Measurements from ENCODE around the gene GRID2IP. TPM values are rescaled to one million over a fixed set of nuclear protein-coding genes. Genes with fewer than 3 reads are reported as not detected.

Gene GRID2IP
- total and polyA plus RNA-seq, 2 donors from 2014 or later: 0.11 to 0.76 TPM

- no peak for TF ChIP-seq CTCF (IDR thresholded peaks at IDR 0.05; ENCODE audit: borderline replicate concordance, extremely low read depth, insufficient read depth)
- Histone ChIP-seq H3K27ac (ENCODE audit: low read depth in 2 of 2, low read length in 2 of 2) (no peak overlapping the region), H3K27me3 (ENCODE audit: control insufficient read depth, insufficient read depth, low read length) (no peaks in the 10 kb centered on the region), H3K4me3 (ENCODE audit: low read length in 3 of 3) (no peak overlapping the region), H3K9ac (ENCODE audit: low read length in 3 of 3) (no peak overlapping the region), H3K4me1 (ENCODE audit: control insufficient read depth in 2 of 3, insufficient read depth in 2 of 3, low read depth in 1 of 3, low read length in 3 of 3) (no peaks in the 10 kb centered on the region), H3K9me3 (ENCODE audit: control insufficient read depth in 2 of 3, insufficient read depth in 1 of 3, low read length in 3 of 3) (no peaks in the 10 kb centered on the region), H3K36me3 (ENCODE audit: control insufficient read depth in 2 of 3, insufficient read depth in 3 of 3, low read length in 3 of 3) (no peaks in the 10 kb centered on the region)
- intact Hi-C loops (cut with DNase I): no loop called here
- FAIRE-seq (no peak), DNase-seq (no peak)
These were observed 4.6 kb downstream of the GRID2IP start for GRCh38 chr7:6546498-6547251.

- Histone ChIP-seq H3K9me3 (ENCODE audit: control insufficient read depth in 2 of 3, insufficient read depth in 1 of 3, low read length in 3 of 3) (no peaks in the 10 kb centered on the region), H3K9ac (ENCODE audit: low read length in 3 of 3) (no peak overlapping the region), H3K4me3 (ENCODE audit: low read length in 3 of 3) (no peak overlapping the region), H3K27me3 (ENCODE audit: control insufficient read depth, insufficient read depth, low read length) (no peaks in the 10 kb centered on the region), H3K4me1 (ENCODE audit: control insufficient read depth in 2 of 3, insufficient read depth in 2 of 3, low read depth in 1 of 3, low read length in 3 of 3) (no peaks in the 10 kb centered on the region), H3K27ac (ENCODE audit: low read depth in 2 of 2, low read length in 2 of 2) (no peak overlapping the region), H3K36me3 (ENCODE audit: control insufficient read depth in 2 of 3, insufficient read depth in 3 of 3, low read length in 3 of 3) (no peaks in the 10 kb centered on the region)
- intact Hi-C loops (cut with DNase I): no loop called here
- TF ChIP-seq CTCF (IDR thresholded peaks at IDR 0.05; ENCODE audit: borderline replicate concordance, extremely low read depth, insufficient read depth): no peak
- FAIRE-seq (no peak), DNase-seq (no peak)
These were observed 5.7 kb downstream of the GRID2IP start for GRCh38 chr7:6545398-6546126.

DNA sequence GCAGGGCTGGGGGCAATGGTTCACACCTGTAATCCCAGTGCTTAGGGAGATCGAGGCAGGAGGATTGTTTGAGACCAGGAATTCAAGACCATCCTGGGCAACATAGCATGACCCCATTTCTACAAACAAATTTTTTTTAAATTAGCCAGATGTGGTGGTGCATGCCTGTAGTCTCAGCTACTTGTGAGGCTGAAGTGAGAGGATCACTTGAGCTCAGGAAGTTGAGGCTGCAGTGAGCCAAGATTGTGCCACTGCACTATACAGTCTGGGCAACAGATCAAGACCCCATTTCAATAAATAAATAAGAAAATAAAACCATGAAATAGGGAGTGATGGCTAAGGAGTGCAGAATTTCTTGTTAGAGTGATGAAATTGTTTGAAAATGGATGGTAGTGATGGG, 8.9 kb downstream of the GRID2IP start:
- no peak for TF ChIP-seq CTCF (IDR thresholded peaks at IDR 0.05; ENCODE audit: borderline replicate concordance, extremely low read depth, insufficient read depth)
- H3K4me1 ChIP-seq (ENCODE audit: control insufficient read depth in 2 of 3, insufficient read depth in 2 of 3, low read depth in 1 of 3, low read length in 3 of 3): no peaks in the 10 kb centered on the region
- intact Hi-C loops (cut with DNase I): no loop called here
- no peak for DNase-seq
- H3K4me3 ChIP-seq (ENCODE audit: low read length in 3 of 3): no peak overlapping the region
- no peak overlapping the region for H3K9ac ChIP-seq (ENCODE audit: low read length in 3 of 3)
- H3K9me3 ChIP-seq (ENCODE audit: control insufficient read depth in 2 of 3, insufficient read depth in 1 of 3, low read length in 3 of 3): no peaks in the 10 kb centered on the region
- FAIRE-seq: no peak
- H3K27ac ChIP-seq (ENCODE audit: low read depth in 2 of 2, low read length in 2 of 2): no peak overlapping the region
- H3K36me3 ChIP-seq (ENCODE audit: control insufficient read depth in 2 of 3, insufficient read depth in 3 of 3, low read length in 3 of 3): no peaks in the 10 kb centered on the region
- H3K27me3 ChIP-seq (ENCODE audit: control insufficient read depth, insufficient read depth, low read length): no peaks in the 10 kb centered on the region
